ENCODE measurements around the gene AKAP1.

DNA sequence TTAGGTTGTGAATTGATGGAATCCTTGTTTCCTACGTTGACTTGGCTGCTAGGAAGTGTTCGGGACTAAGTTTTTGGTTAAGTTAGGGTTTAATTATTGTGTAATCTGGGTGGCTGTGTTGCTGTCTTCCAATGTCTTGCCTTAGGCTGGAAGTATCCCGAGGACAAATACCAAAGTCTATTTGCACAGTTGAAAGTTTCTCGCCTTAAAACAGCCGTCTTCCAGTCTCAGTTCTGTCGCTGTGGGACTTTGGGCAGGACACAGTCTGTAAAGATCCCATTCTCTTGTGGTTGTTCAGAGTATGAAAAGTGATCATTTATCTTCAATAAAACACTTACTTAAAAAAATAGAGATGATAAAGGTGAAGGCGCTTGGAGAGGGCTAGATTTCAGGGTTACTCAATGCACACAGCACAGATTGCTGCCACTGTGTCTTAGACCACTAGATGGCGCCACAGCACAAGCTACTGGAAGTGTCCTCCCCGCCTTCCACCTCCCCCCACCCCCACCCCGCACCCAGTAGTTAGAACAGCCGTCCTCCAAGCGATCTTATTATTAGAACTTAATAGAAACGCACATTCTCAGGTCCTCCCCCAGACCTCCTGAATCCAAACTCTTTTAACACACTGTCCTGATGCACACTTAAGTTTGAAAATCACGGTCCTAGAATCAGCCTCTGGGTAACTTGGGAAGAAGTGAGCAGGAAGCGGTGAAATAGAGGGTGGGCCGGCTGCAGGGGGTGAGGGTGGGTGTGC is 45.8 kb downstream of the AKAP1 start:
- no peak for TF ChIP-seq POLR2A (IDR thresholded peaks at IDR 0.05)
- TF ChIP-seq CTCF (IDR thresholded peaks at IDR 0.05), result no peak
